Lower leg skin (tissue), 4 donors: ENCODE measurements around the gene TAB3. TPM values are rescaled to one million over a fixed set of nuclear protein-coding genes. Genes with fewer than 3 reads are reported as not detected.

Experiments
- DNase-seq, 2 donors: peaks; one replicate each; pipeline ENCODE4 v3.0.0-alpha.2; 2019; ENCODE audit warnings: low spot score in 2 of 2
- H3K4me3 ChIP-seq: fragments of 200-600 bp; sonication (generic); 2 replicates; pipeline ENCODE4 v1.5.1; 2017; ENCODE audit warnings: mild to moderate bottlenecking, low read depth; ENCODE audit not compliant: poor library complexity, severe bottlenecking
- CTCF ChIP-seq, 3 donors: fragments of 450-650 bp; IDR thresholded peaks; one replicate each; pipeline ENCODE4 v1.5.1; 2016; ENCODE audit warnings: antibody characterized with exemption in 3 of 3, mild to moderate bottlenecking in 3 of 3, moderate library complexity in 2 of 3
- POLR2A ChIP-seq, 2 donors: fragments of 450-650 bp; IDR thresholded peaks; one replicate each; pipeline ENCODE4 v1.6.1; 2016 to 2017; ENCODE audit warnings: antibody characterized with exemption in 2 of 2, mild to moderate bottlenecking in 1 of 2, moderate library complexity in 1 of 2
- WGBS, 2 donors: methylation state at CpG; one replicate each; pipeline ENCODE4 v1.1.5; 2018; 5-methylcytosine and 5-hydroxymethylcytosine counted together
- intact Hi-C: fragments of 100-400 bp; cut with DNase I; formaldehyde crosslinking; loops from one replicate; pipeline ENCODE4 v1.15.0; 2023; ENCODE audit warnings: low total_unique reads
- total RNA-seq, 4 donors: library from RNA; depleted of rRNA; stranded (reverse); fragments of >200 nt; gene quantifications; one replicate each; pipeline ENCODE4 v1.1.0, GENCODE V29; 2016

Gene TAB3
- total RNA-seq, 4 donors from 2014 or later = 33.6 to 42.5 (median 39.3) TPM

- WGBS, 2 donors = 88 to 90% methylated on average over 1 of the region's 1 CpG
- no peak overlapping the region for H3K4me3 ChIP-seq
- no peak for DNase-seq
- intact Hi-C loops = no loop called here
- TF ChIP-seq CTCF (IDR thresholded peaks at IDR 0.05) (no peak), POLR2A (IDR thresholded peaks at IDR 0.05) (no peak)
Measured at GRCh38 chrX:30930143-30930542, 41.1 kb upstream of the TAB3 start.

- intact Hi-C loops = no loop called here
- TF ChIP-seq POLR2A (IDR thresholded peaks at IDR 0.05) (no peak), CTCF (IDR thresholded peaks at IDR 0.05) (no peak)
- DNase-seq = no peak
- WGBS, 2 donors = 82 to 93% methylated on average over 3 of the region's 3 CpGs
- H3K4me3 ChIP-seq = no peak overlapping the region
Measured at GRCh38 chrX:30920271-30920670, 31.2 kb upstream of the TAB3 start.

- DNase-seq = no peak
- no peak overlapping the region for H3K4me3 ChIP-seq
- no peak for TF ChIP-seq POLR2A (IDR thresholded peaks at IDR 0.05)
- TF ChIP-seq CTCF (IDR thresholded peaks at IDR 0.05) = no peak
- intact Hi-C loops = no loop called here
- 83 to 92% methylated on average over 1 of the region's 1 CpG for WGBS, 2 donors
Measured at GRCh38 chrX:30918480-30918879, 29.4 kb upstream of the TAB3 start.

GRCh38 chrX:30913492-30913891 lies 24.4 kb upstream of the TAB3 start:
- intact Hi-C loops = no loop called here
- H3K4me3 ChIP-seq = no peak overlapping the region
- TF ChIP-seq POLR2A (IDR thresholded peaks at IDR 0.05) (no peak), CTCF (IDR thresholded peaks at IDR 0.05) (no peak)
- DNase-seq = no peak
- 88% methylated on average over 2 of the region's 2 CpGs for WGBS, 2 donors

GRCh38 chrX:30910124-30910860 lies 21.2 kb upstream of the TAB3 start:
- no peak for DNase-seq
- no peak for TF ChIP-seq POLR2A (IDR thresholded peaks at IDR 0.05)
- no peak for TF ChIP-seq CTCF (IDR thresholded peaks at IDR 0.05)
- H3K4me3 ChIP-seq = no peak overlapping the region
- intact Hi-C loops = no loop called here
- 48 to 69% methylated on average over 7 of the region's 7 CpGs for WGBS, 2 donors

GRCh38 chrX:30906726-30907125 lies 17.7 kb upstream of the TAB3 start:
- TF ChIP-seq CTCF (IDR thresholded peaks at IDR 0.05) = no peak
- no peak for TF ChIP-seq POLR2A (IDR thresholded peaks at IDR 0.05)
- intact Hi-C loops = no loop called here
- DNase-seq = no peak
- WGBS, 2 donors = 61 to 67% methylated on average over 1 of the region's 1 CpG
- H3K4me3 ChIP-seq = no peak overlapping the region
